NCI-H526 treated with DMSO at 0.1 percent for 48 hours (cell line): ENCODE data around the gene CNTNAP1.
"Not testable (repeated sequence)": the region's sequence is repeated elsewhere in the genome, so short reads cannot be mapped to it uniquely, and the experiment has no call there.

ENCODE experiments used
- DNase-seq: peaks from one replicate; lab custom pipeline; 2025; lab: John Stamatoyannopoulos, UW

The CNTNAP1 gene

DNA sequence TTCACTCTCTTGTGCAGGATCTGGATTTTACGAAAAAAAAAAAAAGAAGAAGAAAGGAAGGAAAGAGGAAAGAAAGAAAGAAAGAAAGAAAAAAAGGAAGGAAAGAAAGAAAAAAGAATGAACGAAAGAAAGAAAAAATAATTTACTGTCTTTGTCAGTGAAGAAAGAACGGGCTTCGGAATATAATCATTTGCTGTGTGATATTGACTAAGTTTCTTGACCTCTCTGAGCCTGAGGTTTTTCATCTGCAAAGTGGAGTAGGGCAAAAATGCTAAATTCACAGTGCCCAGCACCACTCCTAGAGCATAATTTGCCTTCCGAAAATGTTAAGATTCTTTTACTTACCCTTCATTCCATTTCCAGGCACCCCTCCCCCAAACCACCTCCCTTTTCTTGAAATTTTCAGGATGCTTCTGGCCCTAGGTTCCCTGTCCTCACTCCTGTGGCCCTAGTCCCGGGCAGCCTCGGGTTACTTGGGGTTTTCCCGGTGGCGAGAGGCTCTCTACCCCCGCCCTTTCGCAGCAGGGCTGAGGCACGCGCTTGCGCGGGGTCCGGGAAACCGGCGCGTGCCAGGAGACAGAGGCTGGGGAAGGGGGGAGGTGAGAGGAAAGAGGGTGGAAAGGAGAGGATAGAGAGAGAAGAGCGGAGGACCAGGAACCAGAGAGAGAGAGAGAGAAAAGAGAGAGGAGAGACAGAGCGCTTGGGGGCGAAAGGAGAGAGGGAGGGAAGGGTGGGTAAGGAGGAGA lies at the start of gene CNTNAP1:
Gene CNTNAP1 (plus strand): TSS at position 556 of the 746 bp plus-strand sequence. CDS start 299 bp downstream, outside the sequence.
- peak; percentile 78 for DNase-seq

DNA sequence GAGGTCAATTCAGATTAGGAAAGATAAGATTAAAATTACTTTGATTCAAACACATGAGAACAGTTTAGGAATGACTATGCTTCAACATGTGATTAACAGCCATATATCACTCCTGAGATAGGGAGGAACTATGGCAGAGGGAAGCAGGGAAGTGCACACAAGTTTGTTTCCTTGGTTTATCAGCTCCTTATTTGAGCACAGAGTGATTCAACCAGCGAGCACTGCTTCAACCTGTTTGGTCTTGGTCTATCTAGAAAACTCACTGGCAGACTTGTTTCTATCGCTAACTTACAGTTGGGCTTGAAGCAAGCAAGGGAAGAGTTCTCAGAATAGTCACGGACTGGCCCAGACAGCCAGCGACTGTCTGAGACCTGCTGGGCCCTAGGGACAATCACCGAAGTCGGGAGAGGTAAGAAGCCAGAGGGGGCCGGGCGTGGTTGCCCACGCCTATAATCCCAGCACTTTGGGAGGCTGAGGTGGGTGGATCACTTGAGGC lies 49.3 kb upstream of the CNTNAP1 start:
- no peak for DNase-seq

DNA sequence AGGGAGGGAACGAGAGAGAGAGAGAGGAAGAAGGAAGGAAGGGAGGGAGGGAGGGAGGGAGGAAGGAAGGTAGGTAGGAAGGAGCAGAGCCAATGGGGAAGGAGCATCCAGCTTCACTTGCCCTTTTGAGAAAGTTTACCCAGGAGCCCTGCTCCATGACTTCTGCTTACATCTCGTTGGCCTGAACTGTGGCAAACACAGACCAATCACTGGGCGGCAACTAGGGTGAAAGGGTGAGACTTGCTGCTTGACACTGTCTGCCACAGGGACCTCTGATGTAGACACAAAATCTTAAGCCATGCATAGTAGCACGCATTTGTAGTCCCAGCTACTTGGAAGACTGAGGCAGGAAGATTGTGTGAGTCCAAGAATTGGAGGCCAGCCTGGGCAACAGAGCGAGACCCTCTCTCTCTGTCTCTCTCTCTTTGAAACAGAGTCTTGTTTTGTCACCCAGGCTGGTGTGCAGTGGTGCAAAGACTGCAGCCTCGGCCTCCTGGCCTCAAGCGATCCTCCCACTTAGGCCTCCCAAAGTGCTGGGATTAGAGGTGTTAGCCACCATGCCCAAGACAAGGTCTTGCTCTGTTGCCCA lies 42.7 kb upstream of the CNTNAP1 start:
- no peak for DNase-seq

GRCh38 chr17:42640121-42640520 lies 42.2 kb upstream of the CNTNAP1 start:
- DNase-seq: no peak

DNA sequence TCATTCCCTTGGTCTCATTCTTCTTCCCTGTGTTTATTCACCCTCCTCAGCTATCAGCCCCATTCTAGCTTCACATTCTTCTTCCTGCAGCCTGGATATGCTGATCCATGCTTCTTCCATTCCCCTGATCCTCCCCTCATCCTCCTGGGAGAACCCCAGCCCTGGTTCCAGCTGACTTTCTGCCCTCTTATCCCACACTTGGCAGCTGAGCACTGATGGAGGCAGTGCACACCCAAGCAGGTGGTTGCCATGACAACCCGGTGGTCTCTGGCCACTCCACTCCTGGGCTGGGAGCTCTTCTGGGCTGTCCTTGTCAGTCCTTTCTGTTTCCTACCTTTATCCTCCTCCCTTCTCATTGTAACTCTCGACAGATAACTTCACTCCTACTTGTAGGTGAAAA lies 40.0 kb upstream of the CNTNAP1 start:
- no peak for DNase-seq

GRCh38 chr17:42647778-42648177 lies 34.6 kb upstream of the CNTNAP1 start:
- no peak for DNase-seq

- DNase-seq: no peak
Measured at GRCh38 chr17:42651392-42651791, 30.9 kb upstream of the CNTNAP1 start.

- DNase-seq: no peak
Measured at GRCh38 chr17:42653179-42654124, 28.9 kb upstream of the CNTNAP1 start.

GRCh38 chr17:42655528-42655927 lies 26.8 kb upstream of the CNTNAP1 start:
- no peak for DNase-seq

GRCh38 chr17:42657824-42658588 lies 24.3 kb upstream of the CNTNAP1 start:
- no peak for DNase-seq

DNA sequence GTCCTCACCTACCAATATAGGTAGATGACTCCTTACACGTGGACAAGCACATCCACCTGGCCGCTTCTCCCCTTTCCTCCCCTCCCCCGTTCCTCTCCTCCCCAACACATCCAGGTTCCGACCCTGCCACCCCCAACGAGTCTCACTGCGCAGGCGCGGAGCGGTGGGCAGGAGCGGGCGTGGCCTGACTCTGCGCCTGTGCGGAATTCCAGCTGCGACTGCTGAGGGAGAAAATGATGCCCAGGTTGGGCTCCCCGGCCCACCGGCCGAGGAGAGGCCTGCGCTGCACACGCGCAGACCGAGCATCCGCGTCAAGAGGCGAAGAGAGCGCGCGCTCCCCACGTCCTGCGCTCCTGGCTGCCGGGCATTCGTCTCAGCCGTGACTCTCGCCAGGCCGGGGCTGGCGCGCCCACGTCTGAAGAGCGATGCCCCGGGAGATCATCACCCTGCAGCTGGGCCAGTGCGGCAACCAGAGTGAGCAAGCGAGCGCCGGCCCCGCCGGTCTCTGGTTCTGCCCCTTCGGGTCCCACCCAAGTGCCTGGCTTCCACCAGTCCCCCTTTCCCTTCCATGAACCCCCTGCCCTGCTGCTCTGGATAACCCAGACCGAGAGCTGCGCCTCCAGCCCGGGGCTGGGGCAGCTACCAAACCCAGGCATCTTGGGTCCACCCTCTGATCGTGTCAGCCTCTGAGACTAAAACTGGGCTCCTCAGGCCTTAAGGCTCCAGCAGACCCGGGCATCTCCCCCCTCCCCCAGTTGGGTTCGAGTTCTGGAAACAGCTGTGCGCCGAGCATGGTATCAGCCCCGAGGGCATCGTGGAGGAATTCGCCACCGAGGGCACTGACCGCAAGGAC lies 23.0 kb upstream of the CNTNAP1 start, which contains the start of gene TUBG2:
Gene TUBG2 (plus strand): TSS at position 206 of the 853 bp plus-strand sequence. CDS start 220 bp downstream, at position 426.
- DNase-seq: peak; percentile 94

DNA sequence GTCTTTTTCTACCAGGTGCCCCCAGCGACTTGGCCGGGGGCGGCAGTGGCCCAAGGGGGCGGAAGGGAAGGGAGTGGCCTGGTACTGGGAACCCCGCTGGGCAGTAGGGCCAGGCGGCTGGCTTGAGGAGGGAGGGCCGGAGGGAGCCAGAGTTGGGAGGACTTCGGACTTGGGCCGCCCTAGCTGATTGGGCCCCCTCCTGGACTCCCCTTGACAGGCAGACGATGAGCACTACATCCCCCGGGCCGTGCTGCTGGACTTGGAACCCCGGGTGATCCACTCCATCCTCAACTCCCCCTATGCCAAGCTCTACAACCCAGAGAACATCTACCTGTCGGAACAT lies 22.4 kb upstream of the CNTNAP1 start:
- DNase-seq: not testable (repeated sequence)

DNA sequence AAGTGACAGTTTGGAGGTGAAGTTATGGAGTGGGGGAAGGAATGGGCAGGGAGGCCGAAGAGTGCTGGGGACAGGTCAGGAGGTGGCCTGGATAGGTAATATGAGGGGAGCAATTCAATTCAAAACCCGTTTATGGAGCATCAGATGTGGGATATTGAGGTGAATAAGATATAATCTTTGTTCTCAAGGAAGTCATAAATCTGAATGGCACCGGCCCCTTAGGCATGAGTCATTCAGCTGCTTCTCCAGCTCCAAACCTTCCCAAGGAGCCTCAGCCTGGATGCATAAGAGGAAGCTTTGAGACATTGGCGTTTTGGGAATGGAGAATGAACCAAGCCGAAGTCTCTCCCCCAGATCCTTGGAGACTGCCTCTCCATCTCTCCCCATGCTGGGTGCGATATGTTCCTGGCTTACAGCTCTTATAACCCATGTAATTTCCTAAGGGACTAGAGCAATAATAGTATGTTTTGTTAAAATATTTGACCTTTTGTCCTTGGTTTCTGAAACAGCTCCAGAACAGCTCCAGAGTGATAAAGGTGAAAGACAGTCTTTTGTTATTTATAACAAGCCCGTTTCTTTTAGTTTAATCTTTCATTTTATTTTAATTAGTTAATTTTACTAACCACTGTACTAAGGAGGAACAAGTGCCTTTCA lies 21.5 kb upstream of the CNTNAP1 start:
- DNase-seq: no peak

- no peak for DNase-seq
Measured at GRCh38 chr17:42665581-42666001, 16.7 kb upstream of the CNTNAP1 start.

DNA sequence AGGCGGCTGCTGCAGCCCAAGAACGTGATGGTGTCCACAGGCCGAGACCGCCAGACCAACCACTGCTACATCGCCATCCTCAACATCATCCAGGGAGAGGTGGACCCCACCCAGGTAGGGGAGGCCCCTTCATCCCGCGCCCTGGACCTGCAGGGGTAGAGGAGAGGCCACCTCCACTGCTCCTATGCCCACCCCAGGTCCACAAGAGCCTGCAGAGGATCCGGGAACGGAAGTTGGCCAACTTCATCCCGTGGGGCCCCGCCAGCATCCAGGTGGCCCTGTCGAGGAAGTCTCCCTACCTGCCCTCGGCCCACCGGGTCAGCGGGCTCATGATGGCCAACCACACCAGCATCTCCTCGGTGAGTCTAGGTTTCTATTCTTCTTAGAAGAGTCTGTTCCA lies 16.2 kb upstream of the CNTNAP1 start:
- not testable (repeated sequence) for DNase-seq

DNA sequence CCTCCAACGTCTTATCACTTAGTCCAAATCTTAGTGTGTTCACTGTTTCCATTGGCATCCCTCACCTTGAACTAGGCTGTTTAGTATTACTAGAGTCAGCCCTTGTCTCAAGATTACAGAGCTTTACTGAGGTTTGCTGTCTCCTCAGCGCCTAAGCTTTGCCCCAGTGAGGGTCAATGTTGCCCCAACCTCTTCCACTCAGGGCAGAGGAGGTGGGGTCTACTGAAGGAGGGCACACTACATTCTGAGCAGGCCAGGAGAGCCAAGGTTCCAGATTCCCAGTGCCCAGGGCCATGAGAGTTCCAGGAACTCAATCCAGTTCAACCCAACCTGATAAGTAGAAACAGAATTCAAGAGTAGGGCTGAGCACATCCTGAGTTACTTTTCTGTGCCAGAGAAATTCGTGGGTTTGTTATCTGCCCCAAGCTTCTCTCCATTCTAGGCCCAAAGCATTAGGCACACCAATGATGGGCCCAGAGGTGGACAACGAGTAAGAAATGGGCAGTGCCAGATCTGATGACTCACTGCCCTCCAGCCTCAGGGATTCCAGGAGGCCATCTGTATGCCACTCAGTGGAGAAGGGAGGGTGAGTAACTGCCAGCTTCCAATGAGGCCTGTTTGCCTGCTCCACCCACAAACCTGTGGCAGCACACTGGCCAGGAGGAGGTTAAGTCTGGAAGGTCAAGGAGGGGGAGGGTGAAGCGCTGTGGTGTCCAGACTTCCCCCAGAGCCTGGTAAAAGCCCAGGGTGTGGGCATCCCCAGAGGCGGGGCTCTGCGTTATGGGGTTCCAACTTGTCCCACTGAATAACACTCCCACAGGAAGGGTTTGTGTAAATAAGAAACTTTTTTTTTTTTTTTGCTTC lies 15.0 kb upstream of the CNTNAP1 start:
- DNase-seq: no peak

- DNase-seq: no peak
Measured at GRCh38 chr17:42669705-42669976, 12.7 kb upstream of the CNTNAP1 start.

- DNase-seq: no peak
Measured at GRCh38 chr17:42669977-42670788, 12.1 kb upstream of the CNTNAP1 start.
